K562 (cell line): ENCODE measurements around the gene ERCC6L. TPM values are rescaled to one million over a fixed set of nuclear protein-coding genes. Genes with fewer than 3 reads are reported as not detected.

Source experiments
- ATAC-seq: fragments of 200-7000 bp; cut with Tn5 transposase; 3 replicates; pipeline ENCODE4 v1.9.1; 2020; ENCODE audit warnings: moderate library complexity
- BruUV-seq: library from RNA; stranded (reverse); fragments of 400-500 nt; replicated peaks from 2 replicates; lab custom pipeline; 2021; lab: Mats Ljungman, UMichigan
- CTCF ChIA-PET: fragments of 300-600 bp; formaldehyde crosslinking; extraction: SDS; loops from one replicate; lab custom pipeline; 2021; ENCODE audit warnings: low intra/inter-chr PET ratio; lab: Yijun Ruan, JAX
- POLR2A ChIA-PET: fragments of 300-600, 350-650 bp; sonication (Branson Sonifier 250); formaldehyde crosslinking; extraction: SDS; loops from one replicate; lab custom pipeline; 2021; ENCODE audit warnings: antibody characterized with exemption, inconsistent platforms; lab: Yijun Ruan, JAX
- DNase-seq, 4 experiments: peaks; one replicate each; pipeline versions ENCODE4 v3.0.0 to v3.0.0-alpha.2; 2011 to 2018; ENCODE audit warnings: low spot score in 3 of 4, mixed read lengths in 3 of 4; ENCODE audit errors: extremely low read depth in 1 of 4
- FAIRE-seq: peaks from 2 replicates; lab custom pipeline; 2011; peaks lifted over from hg19 to GRCh38; lab: Jason Lieb, UNC
- H2AFZ ChIP-seq: 2 replicates; pipeline ENCODE4 v1.6.0; 2011; ENCODE audit warnings: low read depth, low read length, control low read depth, inconsistent platforms
- H3K27ac ChIP-seq: fragments of 200-600 bp; 3 replicates; pipeline ENCODE4 v1.8.0; 2011; ENCODE audit warnings: low read depth, mild to moderate bottlenecking, control low read depth, inconsistent platforms, low read length, moderate library complexity, mixed read lengths; ENCODE audit errors: extremely low read depth
- H3K27me3 ChIP-seq, 2 experiments: fragments of 300-600 bp in 1 of 2; 2 replicates in 1 of 2; 3 replicates in 1 of 2; pipeline versions ENCODE4 v1.6.0 to v1.8.0; 2011; ENCODE audit warnings: inconsistent platforms in 2 of 2, low read length in 2 of 2, mild to moderate bottlenecking in 1 of 2, mixed read lengths in 1 of 2, moderate library complexity in 1 of 2; ENCODE audit not compliant: control insufficient read depth in 2 of 2, insufficient read depth in 2 of 2
- H3K36me3 ChIP-seq: fragments of 300-600 bp; 3 replicates; pipeline ENCODE4 v1.8.0; 2011; ENCODE audit warnings: mild to moderate bottlenecking, low read length, inconsistent platforms; ENCODE audit not compliant: control insufficient read depth, insufficient read depth
- H3K4me1 ChIP-seq, 2 experiments: fragments of 200-600 bp in 1 of 2; replicated peaks in 1 of 2; 2 replicates in 1 of 2; 3 replicates in 1 of 2; pipeline versions ENCODE4 v1.5.1 to v1.8.0; 2011; ENCODE audit warnings: inconsistent platforms in 2 of 2, low read length in 2 of 2, mild to moderate bottlenecking in 1 of 2, mixed read lengths in 1 of 2, moderate library complexity in 1 of 2; ENCODE audit not compliant: control insufficient read depth in 2 of 2, insufficient read depth in 2 of 2
- H3K4me2 ChIP-seq: 2 replicates; pipeline ENCODE4 v1.6.1; 2011; ENCODE audit warnings: low read length, control low read depth, inconsistent platforms, mixed read lengths; ENCODE audit not compliant: insufficient read depth
- H3K4me3 ChIP-seq: fragments of 200-600 bp; sonication (generic), shearing (Covaris generic); 2 replicates; pipeline ENCODE4 v1.5.1; 2016; ENCODE audit warnings: control low read depth, inconsistent platforms
- H3K79me2 ChIP-seq: fragments of 200-600 bp; 3 replicates; pipeline ENCODE4 v1.8.0; 2011; ENCODE audit warnings: low read length, inconsistent platforms; ENCODE audit not compliant: control insufficient read depth, insufficient read depth
- H3K9ac ChIP-seq, 2 experiments: 2 replicates each; pipeline versions ENCODE4 v1.6.0 to v1.6.1; 2011; ENCODE audit warnings: low read depth in 2 of 2, low read length in 2 of 2, control low read depth in 1 of 2, inconsistent platforms in 1 of 2, mild to moderate bottlenecking in 1 of 2, mixed read lengths in 1 of 2; ENCODE audit not compliant: insufficient read depth in 1 of 2
- H3K9me1 ChIP-seq: one replicate; pipeline ENCODE4 v1.6.0; 2011; ENCODE audit warnings: inconsistent platforms, mild to moderate bottlenecking, low read length, moderate library complexity; ENCODE audit not compliant: control insufficient read depth, insufficient read depth
- H3K9me3 ChIP-seq: replicated peaks from 2 replicates; pipeline ENCODE4 v1.5.1; 2011; ENCODE audit warnings: low read depth, low read length, inconsistent platforms; ENCODE audit not compliant: control insufficient read depth, insufficient read depth
- H4K20me1 ChIP-seq: replicated peaks from 2 replicates; pipeline ENCODE4 v1.6.1; 2011; ENCODE audit warnings: low read length, inconsistent platforms, mixed read lengths; ENCODE audit not compliant: control insufficient read depth, insufficient read depth
- EGR1 ChIP-seq: fragments of 450-650 bp; conservative IDR thresholded peaks from 2 replicates; pipeline ENCODE4 v1.6.1; 2017; ENCODE audit warnings: mild to moderate bottlenecking
- ILK ChIP-seq: fragments of 450-650 bp; IDR thresholded peaks from 2 replicates; pipeline ENCODE4 v1.6.1; 2016; ENCODE audit warnings: missing genetic modification characterization, low read depth, mild to moderate bottlenecking, missing compliant biosample characterization, moderate library complexity, borderline replicate concordance
- JUNB ChIP-seq: fragments of 450-650 bp; formaldehyde crosslinking; conservative IDR thresholded peaks from 2 replicates; pipeline ENCODE4 v1.4.0; 2020; ENCODE audit warnings: mild to moderate bottlenecking
- KDM5B ChIP-seq: fragments of 200-600 bp; sonication (generic); IDR thresholded peaks from 2 replicates; pipeline ENCODE4 v1.6.1; 2012; ENCODE audit warnings: low read depth, mild to moderate bottlenecking, moderate library complexity, low read length, control low read depth, inconsistent platforms; ENCODE audit not compliant: insufficient replicate concordance
- NFIC ChIP-seq: fragments of 450-650 bp; IDR thresholded peaks from 2 replicates; pipeline ENCODE4 v1.6.1; 2017; ENCODE audit warnings: mild to moderate bottlenecking, inconsistent platforms
- POLR2AphosphoS5 ChIP-seq: IDR thresholded peaks from 2 replicates; pipeline ENCODE4 v1.6.1; 2011; ENCODE audit warnings: mild to moderate bottlenecking, low read depth, low read length, moderate library complexity; ENCODE audit not compliant: control insufficient read depth, insufficient read depth
- ZNF551 ChIP-seq: fragments of 250-450 bp; sonication (Bioruptor Pico); IDR thresholded peaks from 2 replicates; pipeline ENCODE4 v1.5.0; 2021; ENCODE audit warnings: mild to moderate bottlenecking, moderate library complexity
- WGBS: fragments of 100-300 bp; shearing (Covaris generic); methylation state at CpG from one replicate; pipeline ENCODE4 v1.1.6; 2016; ENCODE audit warnings: low coverage, mixed read lengths; ENCODE audit not compliant: insufficient coverage; ENCODE audit errors: missing lambda C conversion rate; 5-methylcytosine and 5-hydroxymethylcytosine counted together
- in situ Hi-C: fragments of 300-500 bp; cut with MboI; formaldehyde crosslinking; loops from 4 replicates; pipeline ENCODE4 v1.15.0; 2018; ENCODE audit warnings: inconsistent platforms, mixed read lengths
- intact Hi-C: fragments of 100-400 bp; cut with micrococcal nuclease; formaldehyde crosslinking; loops from 2 replicates; pipeline ENCODE4 v1.14.2; 2022
- polyA plus RNA-seq, 8 experiments: library from polyadenylated mRNA; depleted of rRNA in 4 of 8; stranded (reverse) in 5 of 8; unstranded in 3 of 8; fragments of >200 nt; fragmentation: Nextera tagmentation in 2 of 8; fragmentation: Illumina TruSeq in 1 of 8; extraction: Ambion mirVana in 2 of 8; extraction: Trizol in 1 of 8; gene quantifications; 2 replicates each; pipeline versions ENCODE4 v1.2.1 to v1.2.3, GENCODE V29; 2011 to 2014; ENCODE audit warnings: inconsistent platforms in 1 of 8, missing spikeins in 1 of 8
- total RNA-seq, 7 experiments: library from RNA; depleted of rRNA in 6 of 7; stranded (reverse); fragments of >200 nt in 6 of 7; fragmentation: Illumina TruSeq in 2 of 7; extraction: Trizol in 2 of 7; gene quantifications; 2 replicates each; pipeline versions ENCODE4 v1.2.1 to v1.2.3, GENCODE V29; 2011 to 2021; ENCODE audit warnings: low replicate concordance in 1 of 7
- TF ChIP-seq, protein P1 (sequence below): fragments of 450-650 bp; IDR thresholded peaks from 2 replicates; pipeline ENCODE4 v1.6.1; 2017; ENCODE audit warnings: antibody characterized with exemption

ERCC6L gene
- total and polyA plus RNA-seq, 9 of the 15 experiments (the other 6 are each of a cell fraction or from before 2014, with no cell fraction given) = 6.4 to 17.4 (median 11.9) TPM

DNA sequence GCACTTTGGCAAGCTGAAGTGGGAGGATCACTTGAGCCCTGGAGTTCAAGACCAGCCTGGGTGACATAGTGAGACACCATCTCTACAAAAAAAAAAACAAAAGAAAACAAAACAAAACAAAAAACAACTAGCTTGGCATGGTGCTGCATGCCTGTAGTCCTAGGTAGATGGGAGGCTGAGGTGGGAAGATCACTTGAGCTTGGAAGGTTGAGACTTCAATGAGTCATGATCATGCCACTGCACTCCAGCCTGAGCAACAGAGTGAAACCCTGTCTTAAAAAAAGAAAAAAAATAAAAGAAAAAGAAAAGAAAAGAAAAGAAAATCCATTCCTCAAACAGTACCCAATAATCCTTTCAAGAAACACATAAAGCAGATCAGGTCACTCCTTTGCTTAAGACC lies 14.9 kb upstream of the ERCC6L start (continued):
- TF ChIP-seq, protein P1, sequence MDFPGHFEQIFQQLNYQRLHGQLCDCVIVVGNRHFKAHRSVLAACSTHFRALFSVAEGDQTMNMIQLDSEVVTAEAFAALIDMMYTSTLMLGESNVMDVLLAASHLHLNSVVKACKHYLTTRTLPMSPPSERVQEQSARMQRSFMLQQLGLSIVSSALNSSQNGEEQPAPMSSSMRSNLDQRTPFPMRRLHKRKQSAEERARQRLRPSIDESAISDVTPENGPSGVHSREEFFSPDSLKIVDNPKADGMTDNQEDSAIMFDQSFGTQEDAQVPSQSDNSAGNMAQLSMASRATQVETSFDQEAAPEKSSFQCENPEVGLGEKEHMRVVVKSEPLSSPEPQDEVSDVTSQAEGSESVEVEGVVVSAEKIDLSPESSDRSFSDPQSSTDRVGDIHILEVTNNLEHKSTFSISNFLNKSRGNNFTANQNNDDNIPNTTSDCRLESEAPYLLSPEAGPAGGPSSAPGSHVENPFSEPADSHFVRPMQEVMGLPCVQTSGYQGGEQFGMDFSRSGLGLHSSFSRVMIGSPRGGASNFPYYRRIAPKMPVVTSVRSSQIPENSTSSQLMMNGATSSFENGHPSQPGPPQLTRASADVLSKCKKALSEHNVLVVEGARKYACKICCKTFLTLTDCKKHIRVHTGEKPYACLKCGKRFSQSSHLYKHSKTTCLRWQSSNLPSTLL = no peak
- no peak for TF ChIP-seq KDM5B
- TF ChIP-seq POLR2AphosphoS5 = no peak
- no peak for TF ChIP-seq JUNB (CRISPR knock-in tag)
- TF ChIP-seq ILK (tag) = no peak
- TF ChIP-seq EGR1 = no peak

DNA sequence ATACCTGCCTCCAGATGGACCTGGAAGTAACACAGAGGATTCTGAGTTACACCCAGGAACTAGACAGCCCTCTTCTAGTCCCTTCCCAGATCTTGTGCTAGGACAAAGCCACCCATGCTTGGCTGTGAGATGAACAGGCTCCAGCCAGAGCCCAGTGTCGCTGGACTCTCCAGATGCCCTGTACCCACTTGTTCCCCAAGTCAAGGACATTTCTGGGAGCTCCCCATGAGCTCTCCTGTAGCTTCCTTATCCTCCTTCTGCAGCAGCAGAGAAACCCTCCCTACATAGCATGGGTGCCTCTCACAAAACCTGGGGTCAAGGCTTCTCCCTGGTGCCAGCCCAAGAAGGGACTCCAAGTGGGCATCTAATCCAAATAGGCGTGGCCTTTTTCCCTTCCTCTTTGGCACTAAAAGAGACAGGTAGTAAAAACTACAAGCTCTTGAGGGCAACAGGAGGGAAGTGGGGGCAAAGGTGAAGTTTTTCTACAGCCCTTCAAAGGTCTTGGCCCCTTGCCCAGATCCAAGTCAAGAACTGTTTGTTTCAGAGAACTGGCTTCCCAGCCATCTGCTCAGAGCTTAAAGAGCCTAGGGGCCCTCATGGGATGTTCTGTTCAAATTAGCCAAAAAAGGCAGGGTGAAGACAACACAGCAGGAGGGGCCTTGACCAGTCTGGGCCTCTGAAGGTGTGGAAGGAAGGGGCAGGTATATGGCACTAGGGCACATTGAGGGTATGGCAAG lies 8.5 kb upstream of the ERCC6L start:
- CTCF ChIA-PET = no interaction called here
- H3K9me1 ChIP-seq = no peaks in the 10 kb centered on the region
- H3K27ac ChIP-seq = no peak overlapping the region
- H3K4me2 ChIP-seq = no peak overlapping the region
- H3K9me3 ChIP-seq = no peaks in the 10 kb centered on the region
- FAIRE-seq (no peak), ATAC-seq (no peak), DNase-seq (peak in 1 of 4 experiments; percentile 56)
- BruUV-seq = no TSS peak
- no peaks in the 10 kb centered on the region for H3K36me3 ChIP-seq
- POLR2A ChIA-PET = interaction anchor here (1.0 kb wide), 1 partner anchor 10 kb away, joined by 5 read pairs; no protein-coding TSS in a partner anchor
- 17% methylated on average over 2 of the region's 2 CpGs for WGBS
- peaks cover 0 to 5% of the 10 kb centered on the region in 2 experiments; a peak in 2 of 5 replicates for H3K4me1 ChIP-seq
- H3K27me3 ChIP-seq = no peaks in the 10 kb centered on the region
- TF ChIP-seq ZNF551 (CRISPR knock-in tag) (no peak), NFIC (peak; percentile 78)
- H3K4me3 ChIP-seq = no peak overlapping the region
- H2AFZ ChIP-seq = no peak overlapping the region
- H4K20me1 ChIP-seq = no peaks in the 10 kb centered on the region
- in situ Hi-C loops (no loop called here), intact Hi-C loops (loop anchor here (5.0 to 10.0 kb wide), 2 partner anchors 137 to 295 kb away; no protein-coding TSS in a partner anchor)
- no peaks in the 10 kb centered on the region for H3K79me2 ChIP-seq
- H3K9ac ChIP-seq = no peak overlapping the region; a peak in 1 of 4 replicates
